NCI-H82 (cell line): ENCODE results near the gene IFI27L1.
A peak's percentile ranks its signal among the peaks of the same experiment; 100 is the strongest.

Experiments used
- DNase-seq: peaks from one replicate; lab custom pipeline; 2025; lab: John Stamatoyannopoulos, UW

The IFI27L1 gene

DNA sequence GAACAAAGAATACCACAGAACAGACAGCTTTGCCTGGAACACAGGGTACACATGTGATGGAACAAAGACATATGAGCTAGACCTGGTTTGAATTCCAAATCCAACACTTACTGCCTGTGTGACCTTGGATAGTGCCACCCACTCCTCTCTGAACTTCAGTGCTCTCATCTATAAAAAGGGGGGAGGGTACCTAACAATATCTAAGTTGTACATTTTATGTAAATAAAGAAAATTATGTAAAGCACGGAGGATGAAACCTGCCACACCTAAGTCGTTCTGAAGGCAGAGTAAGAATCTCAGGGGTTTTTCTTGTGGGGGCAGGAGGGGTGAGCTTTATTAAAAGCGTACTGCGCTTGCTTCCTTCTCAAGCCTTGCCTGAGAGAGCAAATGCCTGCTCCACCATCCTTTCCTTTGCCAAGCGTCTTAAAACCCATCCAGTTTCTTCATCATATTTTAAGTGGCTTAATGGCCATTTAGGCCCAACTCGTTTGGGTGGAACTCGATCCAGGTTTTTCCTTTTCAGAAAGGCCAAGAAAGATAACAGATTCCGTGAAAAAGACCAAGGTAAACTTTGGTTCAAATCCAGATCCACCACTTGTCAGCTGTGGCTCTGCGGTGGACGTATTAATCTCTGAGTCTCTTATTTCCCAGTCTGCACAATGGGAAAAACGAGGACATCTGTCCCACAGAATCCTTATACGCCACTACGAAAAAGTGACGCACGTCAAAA is 1.1 kb upstream of the IFI27L1 start:
- peak; percentile 60 for DNase-seq

DNA sequence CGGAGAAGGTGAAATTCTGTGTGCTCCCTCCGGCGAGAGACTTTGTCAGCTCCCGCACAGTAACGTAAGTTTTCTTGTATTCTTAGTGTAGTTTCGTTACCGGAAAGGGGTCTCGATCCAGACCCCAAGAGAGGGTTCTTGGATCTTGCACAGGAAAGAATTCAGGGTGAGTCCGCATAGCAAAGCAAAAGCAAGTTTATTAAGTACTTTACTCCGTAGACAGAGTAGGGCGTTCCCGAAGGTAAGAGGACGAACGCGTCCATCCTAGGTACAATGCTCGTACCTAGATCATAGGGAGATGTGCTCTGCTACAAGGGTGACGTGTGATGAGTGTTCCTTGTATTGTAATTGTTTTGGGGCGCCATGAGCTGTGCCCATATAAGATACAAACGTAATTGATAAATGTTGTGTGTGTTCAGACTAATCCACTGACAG is 293 bp downstream of the IFI27L1 start:
- DNase-seq: no peak

DNA sequence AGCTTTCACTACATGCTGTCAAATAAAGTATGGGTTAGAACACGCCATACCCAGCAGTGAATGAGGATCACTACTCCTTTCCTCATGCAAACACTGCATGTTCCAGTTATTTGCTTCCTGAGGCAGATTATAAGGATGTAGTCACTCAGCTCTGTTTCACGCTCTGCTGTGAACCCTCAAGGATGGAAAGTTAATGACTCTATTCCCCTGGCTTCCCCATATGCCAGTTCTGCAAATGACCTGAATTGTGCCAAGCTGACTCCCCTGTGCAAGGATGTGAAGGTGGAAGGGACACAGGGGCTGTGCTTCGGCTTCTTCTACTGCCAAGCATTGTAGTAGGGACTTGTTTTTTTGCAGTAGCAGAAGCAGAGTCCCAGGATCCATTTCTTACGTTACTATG is 6.8 kb downstream of the IFI27L1 start:
- no peak for DNase-seq

DNA sequence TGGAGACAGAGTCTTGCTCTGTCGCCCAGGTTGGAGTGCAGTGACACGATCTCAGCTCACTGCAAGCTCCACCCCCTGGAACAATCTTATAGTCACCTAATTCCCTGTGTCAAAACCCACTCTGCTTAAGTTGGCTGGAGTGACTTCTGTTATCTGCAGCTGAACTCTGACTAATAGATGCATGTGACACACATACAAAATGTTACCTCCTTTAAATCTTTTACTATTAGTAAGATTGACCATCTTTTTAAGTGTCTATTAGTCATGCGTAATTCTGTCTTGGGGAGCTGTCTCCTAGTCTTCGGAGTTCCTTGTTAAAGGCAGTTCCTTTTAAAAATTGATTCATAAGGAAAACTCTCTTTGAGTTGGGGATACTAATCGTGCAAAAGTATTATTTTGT is 7.4 kb downstream of the IFI27L1 start:
- no peak for DNase-seq

DNA sequence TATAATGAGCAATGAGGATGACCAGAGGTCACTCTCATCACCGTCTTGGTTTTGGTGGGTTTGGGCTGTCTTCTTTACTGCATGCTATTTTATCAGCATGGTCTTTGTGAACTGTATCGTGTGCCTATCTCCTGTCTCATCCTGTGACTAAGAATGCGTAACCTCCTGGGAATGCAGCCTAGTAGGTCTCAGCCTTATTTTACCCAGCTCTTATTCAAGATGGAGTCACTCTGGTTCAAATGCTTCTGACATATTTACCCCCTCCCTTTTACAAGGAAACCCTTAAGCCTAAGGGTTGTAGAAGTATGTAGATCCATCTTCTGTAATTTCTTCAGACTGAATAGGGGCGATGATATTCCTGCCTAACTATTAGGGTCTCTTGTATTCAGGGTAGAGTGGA is 8.4 kb downstream of the IFI27L1 start:
- no peak for DNase-seq

DNA sequence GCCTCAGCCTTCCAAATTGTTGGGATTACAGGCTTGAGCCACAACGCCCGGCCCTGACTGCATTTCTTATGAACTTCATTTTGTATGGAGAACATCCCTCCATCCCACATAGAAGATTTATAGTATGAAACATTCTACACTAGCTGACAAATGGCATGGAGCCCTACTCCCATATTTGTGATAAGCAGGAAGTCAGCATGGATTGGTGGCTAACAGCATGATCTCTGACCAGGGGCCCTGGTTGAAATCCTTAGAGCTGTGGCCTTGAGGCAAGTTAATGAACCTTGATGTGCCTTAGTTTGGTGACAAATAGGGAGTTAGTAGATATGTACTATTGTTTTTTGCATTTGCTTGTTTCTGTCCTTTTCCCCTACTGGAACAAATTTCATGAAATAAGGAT is 12.3 kb downstream of the IFI27L1 start:
- no peak for DNase-seq

DNA sequence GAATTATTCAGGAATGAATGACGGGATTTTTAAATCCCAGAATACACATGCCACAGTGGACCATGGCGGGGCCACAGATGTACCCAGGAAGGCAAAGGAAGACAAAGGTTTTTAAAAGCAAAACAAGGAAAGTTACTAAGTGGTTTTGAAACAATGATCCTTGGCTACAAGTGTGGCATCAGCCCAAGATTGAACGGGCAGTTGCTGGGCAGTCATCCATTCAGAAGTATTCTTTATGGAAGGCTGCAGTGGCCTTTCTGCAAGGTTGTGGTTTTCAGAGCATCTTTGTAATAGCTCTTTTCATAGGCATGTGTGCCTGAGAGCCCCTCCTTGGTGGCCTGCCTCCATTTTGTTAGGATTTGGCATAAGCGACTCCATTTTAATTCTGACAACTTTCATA is 16.0 kb downstream of the IFI27L1 start:
- DNase-seq: no peak

DNA sequence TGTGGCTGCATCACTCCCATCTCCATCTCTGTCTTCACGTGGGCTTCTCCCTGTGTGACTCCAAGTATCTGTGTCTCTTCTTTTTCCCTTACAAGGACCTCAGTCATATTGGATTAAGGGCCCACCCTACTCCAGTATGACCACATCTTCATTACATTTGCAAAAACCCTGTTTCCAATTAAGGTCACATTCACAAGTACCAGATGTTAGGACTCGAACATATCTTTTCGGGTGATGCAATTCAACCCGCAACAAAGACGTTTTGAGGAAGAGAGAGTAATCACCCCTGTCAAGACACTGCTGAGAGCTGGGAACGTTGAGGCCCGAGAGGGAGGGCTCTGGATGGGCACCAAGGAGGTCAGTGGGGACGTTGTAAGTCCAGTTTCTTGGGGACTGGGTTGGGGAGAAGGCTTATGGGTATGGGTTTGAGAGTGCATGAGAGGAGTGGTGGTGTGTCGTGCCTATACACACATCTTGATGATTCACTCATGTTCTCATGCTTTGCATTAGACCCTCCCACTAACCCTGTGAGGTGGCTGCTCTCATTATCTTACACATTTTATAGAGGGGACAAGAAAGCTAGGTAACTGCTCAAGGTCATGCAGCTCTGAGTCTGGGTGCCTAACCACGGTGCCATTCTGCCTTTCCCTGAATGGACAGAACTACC is 17.3 kb downstream of the IFI27L1 start:
- no peak for DNase-seq

DNA sequence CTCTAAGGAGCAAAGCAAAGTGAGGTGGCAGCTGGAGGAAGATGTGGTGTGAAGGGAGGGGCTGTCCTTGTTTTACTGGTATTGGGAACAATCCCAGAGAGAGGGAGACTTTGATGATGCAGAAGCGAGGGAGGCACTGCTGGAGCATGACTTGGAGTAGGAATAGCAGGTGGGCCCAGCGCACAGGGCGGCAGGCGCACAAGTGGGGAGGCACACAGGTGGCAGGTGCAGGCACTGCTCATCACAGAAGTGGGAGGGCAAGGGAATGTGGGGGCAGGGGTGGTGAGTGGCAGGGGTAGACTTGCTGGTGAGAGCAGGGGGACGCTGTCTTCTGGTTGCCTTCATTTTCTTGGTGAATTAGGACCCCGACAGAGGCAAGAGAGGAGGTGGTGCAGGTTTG is 17.9 kb downstream of the IFI27L1 start:
- no peak for DNase-seq

DNA sequence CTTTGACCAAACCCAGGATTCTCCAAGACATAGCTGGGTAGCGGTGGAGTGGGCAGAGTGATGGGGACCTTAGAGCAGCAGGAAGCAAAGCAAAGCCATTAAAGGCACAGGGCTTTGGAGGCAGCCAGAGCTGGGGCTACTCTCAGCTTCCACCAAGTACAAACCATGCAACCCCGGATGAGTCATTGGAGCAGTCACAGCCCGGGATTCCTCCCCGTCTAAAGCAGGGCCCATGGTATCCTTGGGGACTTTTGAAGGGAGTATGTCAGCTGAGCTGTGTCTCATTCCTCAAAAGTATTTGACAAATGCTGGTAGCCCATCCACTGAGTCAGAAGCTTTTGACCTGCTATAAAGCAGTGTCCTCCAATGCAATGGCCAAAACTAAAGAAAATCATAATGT is 19.7 kb downstream of the IFI27L1 start:
- DNase-seq: no peak

DNA sequence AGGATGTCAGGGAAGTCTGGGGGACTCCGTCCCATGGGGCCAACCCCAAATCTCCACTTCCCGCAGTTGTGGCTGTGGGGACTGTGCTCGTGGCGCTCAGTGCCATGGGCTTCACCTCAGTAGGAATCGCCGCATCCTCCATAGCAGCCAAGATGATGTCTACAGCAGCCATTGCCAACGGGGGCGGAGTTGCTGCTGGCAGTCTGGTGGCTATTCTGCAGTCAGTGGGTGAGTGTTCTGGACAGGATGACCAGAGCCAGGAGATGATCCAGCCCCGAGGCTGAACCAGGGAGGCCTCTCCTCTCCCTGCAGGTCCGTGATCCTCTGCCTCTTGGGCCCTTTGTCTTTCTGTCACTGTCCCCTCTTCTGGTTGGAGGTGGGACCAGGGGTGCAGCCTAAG is 20.6 kb downstream of the IFI27L1 start:
- DNase-seq: no peak

DNA sequence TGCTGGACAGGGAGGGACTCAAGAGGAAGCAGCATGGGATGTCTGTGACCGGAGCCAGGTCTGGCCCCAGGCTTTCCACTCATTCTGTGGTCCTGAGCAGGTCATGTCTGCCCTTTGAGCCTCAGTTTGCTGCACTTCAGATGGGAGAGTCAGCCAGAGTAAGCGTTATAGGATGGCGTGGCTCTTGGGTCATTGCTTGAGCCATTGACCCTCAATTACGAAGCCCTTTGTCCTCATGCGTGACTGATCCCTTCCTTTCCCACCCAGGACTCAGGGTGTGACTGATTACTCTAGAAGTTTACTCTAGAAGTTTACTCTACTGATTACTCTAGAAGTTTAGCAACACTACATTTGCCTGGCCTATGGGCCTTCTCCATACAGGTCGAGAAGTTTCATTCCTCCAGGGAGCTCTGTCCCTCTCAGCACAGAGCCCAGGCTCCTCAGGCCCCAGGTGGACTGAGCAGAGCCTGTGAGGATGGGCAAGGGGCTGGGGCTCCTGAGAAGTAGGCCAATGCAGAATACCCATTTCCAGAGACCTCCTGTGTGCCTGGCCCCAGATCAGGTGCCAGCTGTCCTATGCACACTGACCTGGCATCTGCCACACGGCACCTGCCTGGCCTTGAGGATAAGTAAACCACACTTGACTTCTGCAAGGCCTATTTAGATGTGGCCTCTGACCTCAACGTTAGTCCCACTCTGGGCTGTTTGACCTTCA is 21.8 kb downstream of the IFI27L1 start:
- no peak for DNase-seq

DNA sequence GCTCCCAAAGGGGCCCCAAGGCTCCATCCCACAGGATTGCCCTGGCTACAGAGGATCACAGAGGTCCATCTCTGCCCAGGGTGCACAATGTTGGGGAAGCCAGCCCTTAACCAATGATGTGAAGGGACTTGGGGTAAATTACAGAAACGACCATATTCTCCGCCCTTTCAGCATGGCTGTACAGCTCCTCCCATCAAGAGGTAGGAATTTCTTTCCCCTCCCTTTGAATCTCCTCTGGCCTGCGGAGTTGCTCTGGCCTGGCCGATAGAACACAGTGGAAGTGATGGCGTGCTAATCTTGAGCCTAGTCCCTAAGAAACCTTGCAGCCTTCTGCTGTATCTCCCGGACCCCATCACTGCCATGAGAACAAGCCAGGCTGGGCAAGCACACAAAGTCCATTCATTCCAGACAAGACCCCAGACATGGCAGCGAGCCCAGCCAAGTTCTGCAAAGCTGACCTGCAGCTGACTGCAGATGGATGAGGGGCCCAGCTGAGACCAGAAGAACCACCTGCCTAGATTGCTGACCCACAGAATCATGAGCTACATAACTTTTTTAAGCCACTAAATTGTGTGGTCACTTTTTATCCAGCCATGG is 22.5 kb downstream of the IFI27L1 start:
- no peak for DNase-seq

DNA sequence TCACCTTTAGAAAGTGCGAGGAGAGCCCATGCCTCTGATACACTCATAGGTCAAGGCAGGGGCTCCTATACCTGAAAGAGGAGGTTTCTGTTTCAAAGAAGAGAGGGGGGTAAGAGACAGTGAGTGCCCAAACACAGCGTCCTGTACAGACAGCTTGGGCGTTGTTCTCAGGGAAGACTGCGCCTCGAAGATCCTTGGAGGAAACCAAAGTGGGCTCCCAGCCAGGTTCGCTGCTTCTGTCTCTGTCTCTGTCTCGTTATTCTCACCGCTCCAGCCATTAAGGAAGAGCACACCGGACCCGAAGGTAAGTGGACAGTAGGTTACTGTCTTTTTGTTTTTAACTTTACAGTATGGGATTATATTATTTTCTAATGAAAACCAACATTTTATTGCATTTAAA is 23.6 kb downstream of the IFI27L1 start:
- no peak for DNase-seq

DNA sequence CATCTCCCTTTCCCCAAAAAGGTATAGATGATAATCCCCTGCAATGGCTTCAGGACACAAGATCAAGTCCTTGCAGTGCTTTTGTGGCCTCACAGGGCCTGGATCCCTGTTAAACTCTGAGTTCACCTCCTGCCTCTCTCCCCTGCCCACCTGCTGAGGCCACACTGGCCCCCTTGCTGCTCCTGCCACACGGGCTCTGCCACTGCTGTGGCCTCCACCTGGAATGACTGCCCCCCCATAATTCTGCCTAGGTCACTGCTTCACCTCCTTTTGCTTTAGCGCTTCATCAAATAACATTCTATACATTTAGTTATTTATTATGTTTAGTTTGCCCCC is 28.8 kb downstream of the IFI27L1 start:
- DNase-seq: no peak

DNA sequence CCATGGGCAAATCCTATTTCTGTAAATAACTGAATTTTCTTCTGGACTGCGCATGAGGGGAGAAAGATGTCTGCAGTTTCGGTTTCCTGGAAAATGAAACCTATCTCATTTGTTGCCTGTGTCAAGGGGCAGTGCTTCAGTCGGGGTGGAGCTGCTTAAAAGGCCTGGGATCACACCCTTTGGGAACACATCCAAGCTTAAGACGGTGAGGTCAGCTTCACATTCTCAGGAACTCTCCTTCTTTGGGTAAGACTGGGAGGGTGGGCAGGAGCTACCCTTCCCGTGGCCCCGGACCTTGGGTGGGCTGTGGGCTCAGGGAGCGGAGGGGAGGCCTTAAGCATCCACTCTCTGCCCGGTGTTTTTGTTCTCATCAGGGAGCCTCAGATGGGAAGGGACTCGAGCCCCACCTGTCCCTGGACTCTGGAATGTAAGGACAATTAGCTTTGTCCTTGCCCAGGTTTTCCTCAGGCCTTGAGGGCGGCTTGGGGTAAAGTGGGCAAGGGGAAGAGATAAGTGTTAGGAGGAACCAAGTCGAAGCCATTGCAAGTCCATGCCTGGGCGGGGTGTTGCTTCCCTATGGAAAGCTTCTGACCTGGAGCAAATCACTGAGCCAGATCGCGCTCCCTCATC is 29.6 kb downstream of the IFI27L1 start, which contains the start of gene IFI27:
TSS of gene IFI27 (plus strand) at position 185 of the 630 bp plus-strand sequence.
- DNase-seq: no peak

DNA sequence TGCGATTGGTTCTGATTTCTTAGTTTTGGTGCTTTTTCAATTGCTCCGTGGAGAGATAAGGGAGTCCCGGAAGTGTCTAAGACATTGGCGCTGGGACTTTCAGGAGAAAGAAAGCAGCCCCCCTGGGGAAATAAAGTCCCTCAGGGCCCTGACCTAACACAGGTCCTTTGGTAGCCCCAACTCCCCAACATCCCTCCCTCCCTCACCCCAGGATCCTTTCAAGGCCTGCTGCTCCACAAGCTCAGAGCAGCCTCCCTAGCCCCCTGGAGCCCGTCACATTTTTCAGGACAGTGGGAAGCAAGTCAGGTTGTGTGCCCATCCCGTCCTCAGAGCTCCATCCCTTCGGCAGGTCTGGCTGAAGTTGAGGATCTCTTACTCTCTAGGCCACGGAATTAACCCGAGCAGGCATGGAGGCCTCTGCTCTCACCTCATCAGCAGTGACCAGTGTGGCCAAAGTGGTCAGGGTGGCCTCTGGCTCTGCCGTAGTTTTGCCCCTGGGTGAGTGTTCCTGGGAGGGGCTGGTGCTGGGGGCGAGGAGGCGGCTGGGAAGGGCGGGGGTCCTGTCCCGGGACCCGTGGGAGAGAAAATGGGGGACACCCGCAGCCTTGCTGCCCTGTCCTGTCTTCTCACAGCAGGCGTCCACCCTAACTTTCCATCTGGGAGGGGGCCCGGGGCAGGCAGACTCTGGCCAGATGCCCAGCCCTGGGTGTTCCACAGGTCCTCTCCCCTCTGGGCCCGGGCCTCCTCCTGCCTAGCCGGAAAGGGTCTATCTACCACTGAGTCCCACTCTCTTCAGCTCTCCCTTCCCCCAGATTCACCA is 30.4 kb downstream of the IFI27L1 start:
- DNase-seq: no peak

DNA sequence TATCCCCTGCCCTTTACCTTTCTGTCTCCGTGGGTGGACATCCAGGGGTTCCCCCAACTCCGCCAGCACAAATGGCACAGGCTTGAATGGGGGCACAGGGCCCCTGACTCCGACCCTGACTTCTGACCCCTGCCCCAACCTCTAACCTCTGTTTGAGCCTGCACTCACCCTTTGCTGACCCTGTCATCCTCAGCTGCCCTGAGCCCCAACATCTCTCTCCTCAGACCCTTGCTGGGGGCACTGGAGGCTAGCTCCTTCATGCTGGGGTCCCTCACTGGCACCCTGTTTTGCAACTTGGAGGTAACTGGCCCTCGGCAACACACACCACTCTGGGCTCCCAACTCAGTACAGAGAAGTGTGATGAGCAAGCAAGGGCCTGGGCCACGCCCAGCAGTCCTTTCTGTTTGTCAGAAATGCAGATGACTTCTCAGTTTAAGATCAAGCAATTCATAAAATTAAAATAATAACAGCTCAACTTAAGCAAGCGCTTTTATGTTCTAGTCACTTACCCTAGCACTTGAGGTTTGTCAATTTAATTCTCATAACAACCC is 31.5 kb downstream of the IFI27L1 start:
- no peak for DNase-seq

DNA sequence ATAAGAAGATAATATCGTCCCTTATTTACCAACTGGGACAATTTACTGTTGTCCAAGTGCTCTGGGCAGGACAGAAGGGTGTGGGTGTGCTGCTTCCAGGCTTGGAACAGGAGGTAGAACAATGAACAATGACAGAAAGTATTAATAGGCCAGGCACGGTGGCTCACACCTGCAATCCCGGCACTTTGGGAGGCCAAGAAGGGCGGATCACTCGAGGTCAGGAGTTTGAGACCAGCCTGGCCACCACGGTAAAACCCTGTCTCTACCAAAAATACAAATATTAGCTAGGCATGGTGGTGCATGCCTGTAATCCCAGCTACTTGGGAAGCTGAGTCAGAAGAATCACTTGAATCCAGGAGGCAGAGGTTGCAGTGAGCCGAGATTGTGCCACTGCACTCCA is 32.0 kb downstream of the IFI27L1 start:
- DNase-seq: no peak

DNA sequence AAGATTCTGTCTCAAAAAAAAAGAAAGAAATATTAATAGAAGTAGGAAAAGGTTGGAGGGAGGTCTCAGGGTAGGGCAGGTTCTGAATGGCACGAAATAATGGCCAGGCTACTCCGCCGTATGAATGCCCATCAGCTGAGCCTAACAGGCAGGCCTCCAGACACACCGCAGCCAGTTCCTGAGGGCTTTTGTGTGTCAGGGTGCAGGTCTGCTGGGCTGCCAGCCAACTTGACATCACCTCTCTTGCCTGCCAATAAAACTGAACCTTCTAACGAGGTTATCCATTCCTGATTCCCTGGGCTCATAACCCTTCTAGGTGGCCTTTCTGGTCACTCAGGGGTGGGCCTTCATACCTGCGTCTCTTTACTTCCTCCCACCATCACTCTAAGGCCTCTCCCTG is 32.4 kb downstream of the IFI27L1 start:
- DNase-seq: peak; percentile 13

DNA sequence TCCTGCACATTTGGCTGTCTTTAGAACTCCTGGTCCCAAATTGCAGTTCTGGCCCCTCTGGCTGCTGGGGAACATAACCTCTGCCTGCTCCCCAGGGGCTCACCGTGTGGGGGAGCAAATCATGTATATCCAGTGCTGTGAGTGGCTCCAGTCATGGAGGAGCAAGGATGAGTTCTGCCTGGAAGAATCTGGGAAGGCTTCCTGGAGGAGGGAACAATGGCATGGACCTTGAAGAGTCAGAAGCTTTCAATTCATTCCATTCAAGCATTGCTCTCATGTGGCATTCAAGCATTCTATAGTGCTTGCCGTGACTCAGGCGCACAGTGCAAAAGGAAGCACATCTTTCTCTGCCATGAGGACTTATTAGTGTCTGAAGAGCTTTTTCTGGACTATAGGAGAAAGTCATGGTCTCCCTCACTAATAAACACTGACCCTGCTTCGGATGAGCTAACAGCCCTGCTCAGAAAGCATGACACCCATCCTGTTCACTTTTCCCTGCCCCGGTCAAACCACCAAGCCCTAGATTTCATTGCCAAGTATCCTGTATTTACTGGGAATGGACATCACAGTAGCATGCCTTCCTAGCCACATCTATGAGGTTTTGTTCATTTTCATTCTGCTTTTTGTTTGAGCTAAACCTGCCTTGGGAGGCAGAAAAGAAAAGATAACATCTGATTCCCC is 32.9 kb downstream of the IFI27L1 start:
- no peak for DNase-seq
